ENCODE results near the gene PRPF40B.

GRCh38 chr12:49621651-49622500 is 1.5 kb upstream of the PRPF40B start:
- TF ChIP-seq CTCF (conservative IDR thresholded peaks at IDR 0.05 in 1 of 2, IDR thresholded peaks at IDR 0.05 in 1 of 2; ENCODE audit: extremely low read depth in 1 of 2, insufficient read depth in 1 of 2, low read depth in 1 of 2, low read length in 2 of 2): no peak
- TF ChIP-seq EZH2 (IDR thresholded peaks at IDR 0.05; ENCODE audit: borderline replicate concordance, low read length): no peak

All from mammary epithelial cell (primary cell).